Hepatocyte (in vitro differentiated cells): Measurements from ENCODE around the gene REV3L.

Experiments
- EZH2 ChIP-seq: fragments of 200-600 bp; sonication (generic); IDR thresholded peaks from 2 replicates; pipeline ENCODE4 v1.6.1; 2016; ENCODE audit warnings: antibody characterized with exemption, mild to moderate bottlenecking, borderline replicate concordance
- EZH2phosphoT487 ChIP-seq: fragments of 200-600 bp; sonication (generic); IDR thresholded peaks from one replicate; pipeline ENCODE4 v1.6.1; 2018; ENCODE audit warnings: antibody characterized with exemption, mild to moderate bottlenecking, low read depth, moderate library complexity; ENCODE audit not compliant: unreplicated experiment, severe bottlenecking
- TF ChIP-seq, protein P1 (sequence below): fragments of 200-600 bp; sonication (generic); IDR thresholded peaks from 2 replicates; pipeline ENCODE4 v1.5.1; 2016; ENCODE audit warnings: antibody characterized with exemption, mild to moderate bottlenecking; ENCODE audit not compliant: poor library complexity

DNA sequence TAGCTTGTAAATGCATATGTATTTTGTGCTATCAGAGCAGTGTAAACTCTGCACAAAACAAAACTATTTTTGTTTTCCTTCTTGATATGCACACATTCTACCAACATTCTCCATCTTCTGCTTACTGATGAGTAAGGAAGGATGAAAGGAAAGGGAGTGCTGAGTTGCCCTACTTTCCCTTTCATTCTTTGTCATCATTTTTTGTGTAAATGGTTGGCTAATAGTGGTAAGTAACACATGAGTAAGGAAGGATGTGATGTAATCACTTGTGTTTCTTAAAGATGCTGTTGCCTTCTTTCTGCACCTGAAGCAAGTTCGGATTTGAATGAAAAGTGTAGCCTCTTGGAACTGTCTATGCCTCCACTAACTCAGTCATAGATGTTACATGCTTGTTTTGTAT, 4.6 kb upstream of the REV3L start:
- no peak for TF ChIP-seq EZH2
- TF ChIP-seq, protein P1, sequence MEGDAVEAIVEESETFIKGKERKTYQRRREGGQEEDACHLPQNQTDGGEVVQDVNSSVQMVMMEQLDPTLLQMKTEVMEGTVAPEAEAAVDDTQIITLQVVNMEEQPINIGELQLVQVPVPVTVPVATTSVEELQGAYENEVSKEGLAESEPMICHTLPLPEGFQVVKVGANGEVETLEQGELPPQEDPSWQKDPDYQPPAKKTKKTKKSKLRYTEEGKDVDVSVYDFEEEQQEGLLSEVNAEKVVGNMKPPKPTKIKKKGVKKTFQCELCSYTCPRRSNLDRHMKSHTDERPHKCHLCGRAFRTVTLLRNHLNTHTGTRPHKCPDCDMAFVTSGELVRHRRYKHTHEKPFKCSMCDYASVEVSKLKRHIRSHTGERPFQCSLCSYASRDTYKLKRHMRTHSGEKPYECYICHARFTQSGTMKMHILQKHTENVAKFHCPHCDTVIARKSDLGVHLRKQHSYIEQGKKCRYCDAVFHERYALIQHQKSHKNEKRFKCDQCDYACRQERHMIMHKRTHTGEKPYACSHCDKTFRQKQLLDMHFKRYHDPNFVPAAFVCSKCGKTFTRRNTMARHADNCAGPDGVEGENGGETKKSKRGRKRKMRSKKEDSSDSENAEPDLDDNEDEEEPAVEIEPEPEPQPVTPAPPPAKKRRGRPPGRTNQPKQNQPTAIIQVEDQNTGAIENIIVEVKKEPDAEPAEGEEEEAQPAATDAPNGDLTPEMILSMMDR, result no peak
- no peak for TF ChIP-seq EZH2phosphoT487
